NCI-H345 (cell line): ENCODE measurements around the gene RXRA.

Source experiments
- DNase-seq: peaks from one replicate; lab custom pipeline; 2025; lab: John Stamatoyannopoulos, UW

RXRA gene

GRCh38 chr9:134419000-134419683 lies 92.9 kb downstream of the RXRA start:
- no peak for DNase-seq

DNA sequence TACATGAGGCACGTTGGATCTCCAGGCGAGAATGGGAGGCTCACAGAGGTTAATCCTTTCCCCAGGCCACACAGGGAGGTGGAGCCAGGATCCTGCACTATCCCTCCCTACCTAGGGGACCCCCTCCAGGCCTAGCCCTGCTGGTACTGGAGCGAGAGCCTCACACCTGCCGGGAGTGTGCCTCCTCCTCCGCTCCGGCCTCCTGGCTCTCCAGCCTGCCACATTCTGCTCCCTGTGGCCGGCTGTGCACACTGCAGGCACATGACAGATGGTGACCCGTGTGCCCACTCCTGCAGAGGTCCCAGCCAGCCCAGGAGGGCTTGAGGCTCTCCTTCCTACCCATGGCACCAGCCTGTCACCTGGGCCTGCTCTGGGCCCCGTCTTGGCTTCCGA lies 93.4 kb downstream of the RXRA start:
- DNase-seq, result no peak

GRCh38 chr9:134420281-134420845 lies 94.1 kb downstream of the RXRA start:
- no peak for DNase-seq

DNA sequence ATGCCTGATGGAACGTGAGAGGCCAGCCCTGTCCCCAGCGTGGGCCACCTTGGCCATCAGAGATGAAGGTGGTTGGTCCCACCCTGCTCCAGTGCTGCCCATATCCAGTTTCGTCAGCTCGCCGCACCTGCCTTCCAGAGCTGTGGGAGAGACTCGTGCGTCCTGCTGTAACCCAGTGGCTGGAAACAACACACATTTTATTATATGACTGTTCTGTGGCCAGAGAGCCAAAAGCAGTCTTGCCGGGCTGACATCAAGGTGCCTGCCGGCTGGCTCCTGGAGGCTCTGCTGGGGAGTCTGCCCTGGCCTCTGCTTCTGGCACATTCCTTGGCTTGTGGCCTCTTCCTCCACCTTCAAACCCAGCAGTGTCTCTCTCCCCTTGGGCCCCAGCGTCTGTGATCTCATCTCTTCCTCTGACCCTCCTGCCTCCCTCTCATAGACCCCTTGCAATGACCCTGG lies 94.7 kb downstream of the RXRA start:
- DNase-seq, result no peak

DNA sequence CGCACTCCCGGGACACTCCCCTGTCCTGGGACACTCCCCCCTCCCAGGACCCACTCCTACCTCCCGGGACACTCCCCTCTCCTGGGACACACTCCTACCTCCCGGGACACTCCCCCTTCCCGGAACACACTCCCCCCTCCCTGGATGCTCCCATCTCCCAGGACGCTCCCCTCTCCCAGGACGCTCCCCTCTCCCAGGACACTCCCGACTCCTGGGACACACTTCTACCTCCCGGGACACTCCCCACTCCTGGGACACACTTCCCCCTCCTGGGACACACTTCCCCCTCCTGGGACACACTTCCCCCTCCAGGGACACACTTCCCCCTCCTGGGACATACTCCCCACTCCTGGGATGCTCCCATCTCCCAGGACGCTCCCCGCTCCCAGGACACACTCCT lies 95.6 kb downstream of the RXRA start:
- no peak for DNase-seq

GRCh38 chr9:134422301-134423090 lies 96.2 kb downstream of the RXRA start:
- DNase-seq, result no peak

DNA sequence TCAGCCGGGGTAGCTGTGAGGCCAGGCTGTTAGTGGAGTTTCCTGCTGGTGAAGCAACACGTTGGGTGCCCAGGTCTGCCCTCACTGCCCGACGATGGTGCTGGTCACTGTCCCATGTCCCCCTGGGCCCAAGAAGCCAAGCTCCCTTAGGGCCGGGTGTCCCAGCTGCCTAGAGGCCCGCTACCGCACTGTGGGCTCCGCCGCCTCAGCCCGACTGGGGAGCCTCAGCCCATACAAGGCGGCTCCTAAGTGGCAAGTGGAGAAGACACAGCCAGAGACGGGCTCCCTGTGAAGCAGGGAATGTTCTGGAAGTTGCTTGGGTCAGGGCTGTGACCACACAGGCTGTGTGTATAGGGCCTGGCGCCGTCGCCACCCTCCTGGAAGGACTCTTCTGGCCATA lies 96.9 kb downstream of the RXRA start:
- DNase-seq, result no peak

GRCh38 chr9:134423749-134424148 lies 97.5 kb downstream of the RXRA start:
- no peak for DNase-seq

DNA sequence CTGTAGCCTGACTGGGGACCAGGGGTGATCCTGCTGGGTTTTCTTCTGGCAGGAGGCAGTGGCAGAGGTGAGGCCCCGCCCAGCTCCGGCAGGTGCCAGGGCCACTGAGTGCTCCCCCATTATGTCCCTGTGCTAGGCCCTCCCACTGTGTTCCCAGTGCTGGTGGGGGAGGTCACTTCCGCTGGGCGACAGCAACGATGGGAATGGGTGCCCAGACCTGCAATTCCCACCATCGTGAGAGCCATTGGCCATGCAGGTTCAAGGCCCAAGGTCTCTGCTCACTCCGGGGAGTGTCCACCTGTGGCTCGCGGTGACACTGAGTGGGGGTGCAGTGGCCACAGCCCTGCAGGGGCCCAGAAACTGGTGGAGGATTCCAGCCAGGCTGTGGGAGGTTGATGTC lies 98.6 kb downstream of the RXRA start:
- peak; percentile 17 for DNase-seq

DNA sequence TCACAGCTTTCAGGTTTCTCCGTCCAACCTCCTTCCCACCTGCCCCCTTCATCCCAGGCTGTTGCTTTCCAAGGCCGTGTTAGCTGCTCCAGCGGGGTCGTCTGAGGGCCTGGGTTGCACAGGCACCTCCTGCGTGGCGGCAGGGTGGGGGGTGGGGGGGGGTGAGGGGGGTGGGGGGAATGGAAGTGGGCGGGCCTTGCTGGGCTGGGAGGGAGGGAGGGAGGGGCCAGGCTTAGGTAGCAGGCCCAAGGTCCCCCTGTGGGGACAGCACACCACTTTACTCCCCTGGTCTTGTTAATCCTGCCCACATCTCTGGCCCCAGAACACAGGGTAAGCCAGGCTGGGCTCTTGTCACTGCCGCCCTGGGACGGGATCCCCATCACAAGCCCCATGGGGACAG lies 99.1 kb downstream of the RXRA start:
- no peak for DNase-seq

- DNase-seq, result no peak
Measured at GRCh38 chr9:134425812-134426211, 99.6 kb downstream of the RXRA start.

DNA sequence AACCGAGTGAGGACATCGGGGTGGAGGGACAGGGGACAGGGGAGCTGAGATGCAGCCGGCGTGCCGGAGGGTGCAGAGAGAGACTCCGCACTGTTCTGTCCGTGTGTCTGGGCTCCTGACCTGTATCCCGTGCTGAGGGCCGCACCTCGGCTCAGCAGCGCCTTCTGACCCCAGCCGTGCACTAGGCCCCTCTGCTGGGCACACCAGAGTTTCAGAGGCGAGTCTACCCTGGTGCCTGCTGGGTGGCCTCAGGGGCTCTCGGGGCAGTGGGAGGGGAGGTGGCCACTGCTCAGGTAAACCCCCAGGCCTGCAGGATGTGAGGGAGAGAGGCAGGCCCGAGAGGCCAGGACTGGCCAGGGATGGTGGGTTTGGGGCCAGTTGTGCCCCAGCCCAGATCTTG lies 100.2 kb downstream of the RXRA start:
- DNase-seq, result no peak

GRCh38 chr9:134427153-134427782 lies 101.0 kb downstream of the RXRA start:
- DNase-seq, result no peak

GRCh38 chr9:134428559-134428958 lies 102.3 kb downstream of the RXRA start:
- no peak for DNase-seq

DNA sequence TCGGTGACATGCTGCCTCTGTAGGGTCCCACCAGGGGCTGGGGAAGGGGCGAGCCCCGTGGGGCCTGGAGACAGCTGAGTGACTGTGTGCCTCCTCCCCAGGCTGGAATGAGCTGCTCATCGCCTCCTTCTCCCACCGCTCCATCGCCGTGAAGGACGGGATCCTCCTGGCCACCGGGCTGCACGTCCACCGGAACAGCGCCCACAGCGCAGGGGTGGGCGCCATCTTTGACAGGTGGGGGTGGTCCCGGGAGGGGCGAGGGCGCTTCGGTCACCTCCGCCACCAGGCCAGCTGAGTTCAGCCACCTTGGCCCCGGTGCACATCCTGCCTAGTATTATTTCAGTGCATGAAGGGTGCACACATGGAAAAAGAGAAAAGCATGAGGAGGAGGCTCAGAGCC lies 102.8 kb downstream of the RXRA start:
- DNase-seq, result no peak

DNA sequence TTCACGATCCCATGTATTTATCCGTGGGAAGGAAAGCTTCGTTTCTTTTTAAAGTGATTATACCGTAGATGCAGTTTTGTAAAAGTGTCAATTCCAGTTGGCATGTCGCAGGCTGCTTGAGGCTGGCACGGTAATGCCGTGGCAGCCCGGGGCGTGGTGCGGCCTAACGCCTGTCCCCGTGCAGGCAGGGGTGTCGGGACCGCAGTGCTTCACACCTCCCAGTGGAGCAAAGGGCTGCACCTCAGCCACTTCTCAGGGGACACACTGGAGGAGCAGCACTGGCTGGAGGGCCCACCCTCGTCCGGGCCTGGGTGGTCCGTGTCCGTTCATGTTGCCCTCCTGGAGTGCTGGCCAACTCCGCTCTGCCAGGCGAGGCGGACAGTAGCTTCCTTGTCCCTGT lies 103.2 kb downstream of the RXRA start:
- no peak for DNase-seq

- no peak for DNase-seq
Measured at GRCh38 chr9:134431095-134431494, 104.8 kb downstream of the RXRA start.

GRCh38 chr9:134431626-134432025 lies 105.4 kb downstream of the RXRA start:
- no peak for DNase-seq

GRCh38 chr9:134432471-134432870 lies 106.2 kb downstream of the RXRA start:
- DNase-seq, result no peak

DNA sequence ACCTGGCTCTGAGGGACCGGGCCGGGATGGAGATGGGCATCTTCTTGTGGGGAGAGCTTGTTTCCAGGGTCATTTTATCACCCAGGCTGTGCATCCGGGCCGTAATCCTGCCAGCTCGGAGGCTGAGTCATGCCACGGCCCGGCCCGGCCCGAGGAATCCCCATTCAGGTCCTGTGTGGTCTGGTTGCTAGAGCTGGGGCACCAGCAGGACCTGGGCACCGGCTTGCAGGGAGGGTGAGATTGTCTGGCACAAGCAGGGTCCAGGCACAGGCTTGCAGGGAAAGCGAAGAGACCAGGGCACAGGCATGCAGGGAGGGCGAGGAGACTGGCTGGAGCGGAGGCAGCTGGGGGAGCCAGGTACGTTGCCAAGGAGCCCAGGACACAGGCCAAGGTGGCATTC lies 106.8 kb downstream of the RXRA start:
- DNase-seq, result no peak

DNA sequence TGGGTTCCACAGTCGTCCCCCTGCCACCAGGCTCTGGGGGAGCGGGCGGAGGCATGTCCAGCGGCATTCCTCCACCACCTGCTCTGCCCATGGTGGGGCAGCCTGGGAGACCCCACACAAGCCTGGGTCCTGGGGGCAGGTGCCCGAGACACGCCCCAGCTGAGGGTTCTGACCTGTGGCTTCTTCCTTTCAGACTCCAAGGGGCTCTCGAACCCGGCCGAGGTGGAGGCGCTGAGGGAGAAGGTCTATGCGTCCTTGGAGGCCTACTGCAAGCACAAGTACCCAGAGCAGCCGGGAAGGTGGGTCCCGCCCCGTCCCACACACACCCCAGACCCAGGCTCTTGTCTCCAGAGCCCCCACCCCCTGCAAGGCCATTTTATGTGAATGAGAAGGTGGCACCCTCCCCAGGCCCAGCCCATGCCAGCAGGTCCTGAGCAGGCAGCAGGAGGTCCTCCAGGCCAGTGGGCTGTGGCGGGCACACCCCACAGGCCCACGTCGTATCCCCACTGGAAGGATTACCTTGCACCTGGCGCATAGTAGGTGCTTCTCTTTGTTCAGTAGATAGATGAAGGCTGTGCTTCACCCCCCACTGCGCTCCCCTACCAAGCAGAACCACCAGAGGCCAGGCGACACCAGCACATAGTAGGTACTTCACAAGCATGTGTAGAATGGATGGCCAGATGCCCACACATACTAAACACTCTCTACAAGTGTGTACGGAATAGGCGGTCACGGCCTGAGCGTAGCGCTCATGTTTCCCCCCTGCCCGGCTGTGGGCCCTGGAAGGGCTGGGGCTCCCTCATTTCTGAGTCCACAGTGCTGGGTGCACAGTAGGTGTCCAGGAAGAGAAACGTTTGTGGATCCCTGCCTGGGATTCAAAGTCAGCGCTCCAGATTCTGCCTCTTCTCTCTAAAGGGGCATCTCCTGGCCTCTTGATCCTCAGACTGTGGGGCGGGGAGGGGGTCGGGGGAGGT lies 107.9 kb downstream of the RXRA start:
- DNase-seq, result no peak
